Subcutaneous adipose tissue (tissue), 4 donors: Measurements from ENCODE around the gene MTFR2. TPM values are rescaled to one million over a fixed set of nuclear protein-coding genes. Genes with fewer than 3 reads are reported as not detected.

Experiments used
- CTCF ChIP-seq: fragments of 450-650 bp; IDR thresholded peaks from one replicate; pipeline ENCODE4 v1.5.1; 2016; ENCODE audit warnings: low read depth, mild to moderate bottlenecking, control low read depth, antibody characterized with exemption, moderate library complexity
- total RNA-seq, 4 donors: library from RNA; depleted of rRNA; stranded (reverse); fragments of >200 nt; gene quantifications; one replicate each; pipeline ENCODE4 v1.1.0, GENCODE V29; 2016

MTFR2 gene
- total RNA-seq, 4 donors from 2014 or later = 0.88 to 5.1 (median 1.5) TPM

- no peak for TF ChIP-seq CTCF
Observed at GRCh38 chr6:136284909-136285308, 34.8 kb upstream of the MTFR2 start.

GRCh38 chr6:136282906-136283305 is 32.8 kb upstream of the MTFR2 start:
- no peak for TF ChIP-seq CTCF

- TF ChIP-seq CTCF = no peak
Observed at GRCh38 chr6:136280032-136280609, 30.0 kb upstream of the MTFR2 start.

GRCh38 chr6:136274062-136274461 is 24.0 kb upstream of the MTFR2 start:
- no peak for TF ChIP-seq CTCF

GRCh38 chr6:136265101-136265500 is 15.0 kb upstream of the MTFR2 start:
- TF ChIP-seq CTCF = no peak

GRCh38 chr6:136262940-136263339 is 12.8 kb upstream of the MTFR2 start:
- no peak for TF ChIP-seq CTCF

GRCh38 chr6:136254851-136255466 is 4.8 kb upstream of the MTFR2 start:
- TF ChIP-seq CTCF = no peak
